ENCODE results near the gene CALHM4.
A peak's percentile ranks its signal among the peaks of the same experiment; 100 is the strongest.
"Not testable (repeated sequence)": the region's sequence is repeated elsewhere in the genome, so short reads cannot be mapped to it uniquely, and the experiment has no call there.

The CALHM4 gene

DNA sequence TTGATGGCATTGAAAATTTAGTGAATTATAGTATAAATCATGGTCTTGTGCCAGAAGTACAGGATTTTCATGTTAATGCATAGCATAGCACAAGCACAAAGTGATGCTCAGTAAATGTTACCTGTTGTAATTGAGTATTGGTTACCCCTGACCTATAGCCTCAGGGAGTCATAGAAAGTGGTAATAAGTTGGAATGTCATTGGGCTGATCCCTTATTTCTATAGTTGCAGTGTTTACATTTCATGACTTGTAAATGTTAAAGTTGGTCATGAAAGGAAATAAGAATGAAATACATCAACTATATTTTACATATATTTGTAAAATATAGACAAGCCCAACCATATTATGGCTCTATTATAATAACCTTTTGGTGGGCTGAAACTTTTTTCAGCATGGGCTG, 24.8 kb downstream of the CALHM4 start:
- DNase-seq = no peak

DNA sequence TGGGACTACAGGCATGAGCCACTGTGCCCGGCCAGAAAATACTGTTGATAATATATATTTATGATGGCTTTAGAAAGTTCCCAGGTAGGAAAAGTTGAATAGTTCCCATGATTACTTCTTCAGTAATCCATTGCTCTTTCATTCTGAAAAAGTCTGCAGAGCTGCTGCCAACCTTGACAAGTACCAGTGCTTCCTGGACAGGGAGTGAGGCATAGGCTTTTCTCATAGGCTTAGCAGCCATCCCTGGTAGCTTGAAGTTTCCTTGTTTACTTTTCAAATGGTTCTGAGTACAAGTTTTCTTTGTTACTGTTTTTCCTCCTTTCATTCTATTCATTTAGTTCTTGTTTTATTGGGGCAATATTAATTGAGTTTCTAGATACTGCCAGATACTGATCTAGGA, 25.6 kb downstream of the CALHM4 start:
- DNase-seq = no peak

DNA sequence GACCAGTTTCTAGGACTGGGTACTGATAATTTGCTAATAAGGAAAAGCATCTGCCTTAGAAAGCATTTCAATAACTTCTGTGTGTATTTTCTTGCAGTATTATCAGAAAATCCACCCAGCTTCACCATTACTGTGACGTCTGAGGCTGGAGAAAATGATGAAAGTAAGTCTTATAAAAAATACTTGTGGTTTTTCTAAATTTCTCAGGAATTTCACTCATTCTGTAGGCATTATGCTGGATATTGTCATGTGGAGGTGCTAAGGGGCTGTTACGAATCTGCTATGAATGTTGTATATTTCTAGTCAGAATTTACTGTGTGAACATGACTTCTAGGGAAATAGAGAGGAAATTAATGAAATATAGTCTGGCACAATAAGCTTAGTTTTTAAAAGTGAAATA, 26.6 kb downstream of the CALHM4 start:
- no peak for DNase-seq

DNA sequence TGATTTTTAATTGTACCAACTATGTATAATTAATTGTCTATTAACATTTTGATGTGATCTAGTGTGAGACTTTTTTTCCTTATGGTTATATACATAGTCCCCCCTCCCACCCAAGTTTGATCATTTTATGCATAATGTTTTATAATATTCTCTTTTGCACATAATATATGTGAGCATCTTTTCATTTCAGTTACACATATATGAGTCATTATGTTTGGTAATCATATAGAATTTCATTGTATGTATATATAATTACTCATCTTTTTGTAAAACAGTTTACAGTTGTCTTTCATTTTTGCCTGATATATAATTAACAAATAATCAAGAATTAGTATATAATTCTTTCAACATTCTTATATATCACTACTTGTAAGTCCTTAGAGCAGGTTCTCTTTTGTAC, 32.7 kb downstream of the CALHM4 start:
- no peak for DNase-seq

DNA sequence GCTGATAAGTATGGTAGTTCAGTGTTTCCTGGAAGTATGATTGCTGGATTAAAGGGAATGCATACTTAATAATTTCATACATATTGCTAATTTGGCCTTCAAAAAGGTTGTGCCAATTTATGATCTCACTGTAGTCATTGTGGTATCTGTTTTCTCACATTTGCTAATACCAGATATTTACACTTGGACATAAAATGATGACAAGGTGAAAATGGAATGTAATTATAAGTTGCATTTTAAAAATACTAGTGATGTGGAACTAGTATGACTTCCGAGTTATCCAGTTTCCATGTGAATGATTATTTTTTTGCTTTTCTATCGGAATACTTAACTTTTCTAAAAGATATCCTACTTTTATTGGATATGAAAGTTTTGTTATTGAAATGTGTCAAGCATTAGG, 33.2 kb downstream of the CALHM4 start:
- DNase-seq = no peak

DNA sequence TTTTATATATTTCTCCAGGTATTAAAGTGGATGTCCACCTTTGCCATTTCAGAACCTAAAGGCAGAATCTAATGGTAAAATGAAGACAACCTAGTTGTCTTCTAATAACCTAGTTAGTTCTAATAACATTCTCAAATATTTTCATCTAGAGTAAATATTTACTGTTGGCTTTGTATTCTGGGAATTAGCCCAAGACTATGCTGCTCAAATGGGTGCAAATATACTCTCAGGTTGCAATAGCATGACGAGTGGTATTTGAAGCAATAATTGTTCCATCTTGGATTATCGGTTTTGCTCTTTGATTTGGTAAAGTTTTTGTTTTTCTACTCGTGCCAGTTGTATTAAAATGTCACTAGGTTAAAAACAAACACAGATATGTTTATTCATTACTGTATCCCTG, 41.7 kb downstream of the CALHM4 start:
- DNase-seq = no peak

DNA sequence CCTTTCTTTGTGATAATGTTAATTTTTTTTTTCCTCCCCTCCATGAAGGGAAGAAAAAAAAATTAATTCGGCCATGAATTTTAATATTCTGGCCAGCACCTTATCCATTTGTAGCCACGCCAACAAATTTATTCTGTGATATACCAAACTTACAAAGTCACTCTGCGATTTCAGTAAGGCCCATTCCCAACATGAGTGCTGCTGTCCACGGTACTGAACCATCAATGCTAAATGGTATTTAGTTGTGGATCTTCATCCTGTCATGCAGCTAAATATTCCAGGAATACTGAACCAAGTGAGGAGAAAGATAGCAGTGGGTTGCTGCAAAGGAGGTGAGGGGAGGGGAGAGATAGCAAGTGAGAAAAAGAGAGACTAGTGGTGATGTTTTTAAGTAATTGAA, 43.3 kb downstream of the CALHM4 start:
- peak; percentile 52 for DNase-seq

DNA sequence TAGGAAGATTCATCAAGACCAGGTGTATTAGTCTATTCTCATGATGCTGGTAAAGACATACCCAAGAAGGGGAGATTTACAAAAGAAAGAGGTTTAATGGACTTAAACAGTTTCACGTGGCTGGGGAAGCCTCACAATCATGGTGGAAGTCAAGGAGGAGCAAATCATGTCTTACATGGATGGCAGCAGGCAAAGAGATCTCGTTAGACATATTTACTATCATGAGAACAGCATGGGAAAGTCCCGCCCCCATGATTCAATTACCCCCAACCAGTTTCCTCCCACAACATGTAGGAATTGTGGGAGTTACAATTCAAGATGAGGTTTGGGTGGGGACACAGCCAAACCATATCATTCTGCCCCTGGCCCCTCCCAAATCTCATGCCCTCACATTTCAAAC, 50.4 kb downstream of the CALHM4 start:
- not testable (repeated sequence) for DNase-seq

DNA sequence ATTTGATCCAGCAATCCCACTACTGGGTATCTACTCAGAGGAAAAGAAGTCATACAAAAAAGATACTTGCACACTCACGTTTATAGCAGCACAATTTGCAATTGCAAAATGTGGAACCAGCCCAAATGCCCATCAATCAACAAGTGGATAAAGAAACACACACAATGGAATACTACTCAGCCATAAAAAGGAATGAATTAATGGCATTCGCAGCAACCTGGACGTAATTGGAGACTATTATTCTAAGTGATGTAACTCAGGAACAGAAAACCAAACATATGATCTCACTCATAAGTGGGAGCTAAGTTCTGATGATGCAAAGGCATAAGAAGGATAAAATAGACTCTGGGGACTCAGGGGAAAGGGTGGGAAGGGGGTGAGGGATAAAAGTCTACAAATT, 51.3 kb downstream of the CALHM4 start:
- DNase-seq = not testable (repeated sequence)

DNA sequence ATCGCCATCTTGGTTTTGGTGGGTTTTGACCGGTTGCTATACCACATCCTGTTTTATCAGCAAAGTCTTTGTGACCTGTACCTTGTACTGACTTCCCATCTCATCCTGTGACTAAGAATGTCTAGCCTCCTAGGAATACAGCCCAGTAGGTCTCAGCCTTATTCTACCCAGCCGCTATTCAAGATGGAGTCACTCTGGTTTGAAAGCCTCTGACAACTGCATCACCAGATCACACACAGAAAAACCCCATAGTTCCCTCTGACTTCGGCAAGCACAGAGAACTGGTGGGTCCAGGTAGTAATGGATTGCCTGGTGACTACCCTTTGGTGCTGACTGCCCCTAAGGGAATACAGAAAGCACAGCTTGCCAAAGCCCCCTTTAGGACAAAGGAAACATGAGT, 52.4 kb downstream of the CALHM4 start:
- DNase-seq = no peak
